GM13977 (cell line): ENCODE data around the gene SACM1L.
A peak's percentile ranks its signal among the peaks of the same experiment; 100 is the strongest.
"Not testable (repeated sequence)": the region's sequence is repeated elsewhere in the genome, so short reads cannot be mapped to it uniquely, and the experiment has no call there.

ENCODE experiments used
- DNase-seq: peaks from one replicate; pipeline ENCODE4 v3.0.0; 2012; ENCODE audit warnings: low spot score
- in situ Hi-C: fragments of 300-500 bp; cut with MboI; formaldehyde crosslinking; loops from one replicate; pipeline ENCODE4 v1.12.0; 2022; ENCODE audit warnings: low sequenced_read_pairs, low pct_unique_long_range_greater_than_20kb, mixed read lengths, inconsistent platforms; ENCODE audit not compliant: unreplicated experiment
- TF ChIP-seq, protein P1 (sequence below): IDR thresholded peaks from 2 replicates; pipeline ENCODE4 v1.5.1; 2012; ENCODE audit warnings: mild to moderate bottlenecking, control low read depth; ENCODE audit not compliant: insufficient read depth; ENCODE audit errors: extremely low read depth, missing control alignments

Gene SACM1L

DNA sequence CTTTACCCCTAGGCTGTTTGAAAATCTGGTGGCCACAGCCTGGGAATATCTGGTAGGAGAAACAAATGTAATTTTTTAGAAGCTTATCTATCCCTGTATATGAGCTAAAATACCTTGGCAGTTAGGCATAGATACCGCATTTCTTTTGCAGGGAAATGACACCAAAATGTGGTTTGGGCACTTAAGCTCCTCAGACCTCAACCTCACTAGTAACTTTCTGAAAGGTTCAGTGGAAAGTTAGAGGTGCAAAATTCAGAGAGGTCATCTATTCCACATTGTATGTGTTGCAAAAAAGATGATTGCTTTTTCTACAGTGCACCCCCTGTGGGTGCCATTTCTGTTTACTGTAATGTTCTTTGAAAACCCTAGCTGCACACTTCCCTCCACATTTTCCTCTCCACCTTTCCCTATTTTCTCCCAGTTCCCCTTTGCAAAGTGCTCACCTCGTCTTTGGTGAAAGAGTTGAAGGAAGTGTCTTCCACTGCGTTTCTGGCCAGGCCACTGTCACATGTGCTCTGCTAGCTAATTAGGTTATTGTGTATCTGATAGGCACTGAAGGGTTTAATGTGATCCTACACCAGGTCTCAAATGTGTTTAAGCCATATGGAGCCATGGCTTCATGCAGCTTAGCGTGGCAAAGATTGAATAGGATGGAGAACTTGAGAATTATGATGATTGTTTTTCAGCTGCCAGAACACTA lies 1.3 kb downstream of the SACM1L start:
- DNase-seq: no peak
- TF ChIP-seq, protein P1, sequence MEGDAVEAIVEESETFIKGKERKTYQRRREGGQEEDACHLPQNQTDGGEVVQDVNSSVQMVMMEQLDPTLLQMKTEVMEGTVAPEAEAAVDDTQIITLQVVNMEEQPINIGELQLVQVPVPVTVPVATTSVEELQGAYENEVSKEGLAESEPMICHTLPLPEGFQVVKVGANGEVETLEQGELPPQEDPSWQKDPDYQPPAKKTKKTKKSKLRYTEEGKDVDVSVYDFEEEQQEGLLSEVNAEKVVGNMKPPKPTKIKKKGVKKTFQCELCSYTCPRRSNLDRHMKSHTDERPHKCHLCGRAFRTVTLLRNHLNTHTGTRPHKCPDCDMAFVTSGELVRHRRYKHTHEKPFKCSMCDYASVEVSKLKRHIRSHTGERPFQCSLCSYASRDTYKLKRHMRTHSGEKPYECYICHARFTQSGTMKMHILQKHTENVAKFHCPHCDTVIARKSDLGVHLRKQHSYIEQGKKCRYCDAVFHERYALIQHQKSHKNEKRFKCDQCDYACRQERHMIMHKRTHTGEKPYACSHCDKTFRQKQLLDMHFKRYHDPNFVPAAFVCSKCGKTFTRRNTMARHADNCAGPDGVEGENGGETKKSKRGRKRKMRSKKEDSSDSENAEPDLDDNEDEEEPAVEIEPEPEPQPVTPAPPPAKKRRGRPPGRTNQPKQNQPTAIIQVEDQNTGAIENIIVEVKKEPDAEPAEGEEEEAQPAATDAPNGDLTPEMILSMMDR: no peak
- in situ Hi-C loops: no loop called here

DNA sequence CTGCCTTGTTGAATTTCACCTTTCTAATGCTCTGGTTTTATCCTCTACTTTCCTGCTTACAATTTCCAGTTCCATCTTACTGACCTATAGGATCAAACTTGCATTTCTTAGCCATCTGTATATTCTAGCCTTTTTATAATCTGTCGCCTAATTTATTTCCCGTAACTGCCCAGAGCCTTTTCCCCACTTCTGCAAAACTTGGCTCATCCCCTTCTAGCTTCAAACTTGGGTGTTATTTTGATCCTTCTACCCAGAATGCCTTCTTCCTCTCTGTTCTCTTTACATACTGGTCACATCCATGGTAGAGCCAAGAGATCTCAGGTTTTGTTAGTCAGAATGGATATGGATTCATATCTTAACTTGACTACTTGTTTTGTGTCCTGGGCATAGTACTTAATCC lies 2.6 kb downstream of the SACM1L start:
- TF ChIP-seq, protein P1: no peak
- in situ Hi-C loops: no loop called here
- DNase-seq: no peak

GRCh38 chr3:45692866-45693265 lies 3.7 kb downstream of the SACM1L start:
- DNase-seq: no peak
- in situ Hi-C loops: no loop called here

DNA sequence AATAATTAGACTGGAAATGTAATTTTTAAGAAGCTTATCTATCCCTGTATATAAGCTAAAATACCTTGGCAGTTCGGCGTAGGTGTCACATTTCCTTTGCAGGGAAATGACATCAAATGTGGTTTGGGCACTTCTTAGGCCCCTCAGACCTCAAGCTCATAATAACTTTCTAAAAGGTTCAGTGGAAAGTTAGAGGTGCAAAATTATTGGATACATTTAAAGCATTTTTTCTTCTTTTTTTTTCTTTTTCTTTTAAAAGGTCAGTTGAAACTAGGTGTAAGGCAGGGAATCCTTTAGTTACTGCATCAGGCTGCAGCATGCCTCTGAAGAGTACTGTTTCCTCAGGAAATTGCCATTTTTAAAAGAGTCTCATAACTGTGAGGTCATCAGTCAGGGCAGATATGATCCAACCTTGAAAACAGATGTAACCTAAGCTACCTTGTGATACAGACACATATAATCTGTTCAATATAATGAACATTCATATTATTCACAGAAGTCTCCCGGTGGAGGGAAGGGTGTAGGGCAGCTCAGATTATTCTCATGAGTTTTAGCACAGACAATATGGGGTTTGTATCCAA lies 4.8 kb downstream of the SACM1L start:
- DNase-seq: peak; percentile 24
- TF ChIP-seq, protein P1: no peak
- in situ Hi-C loops: no loop called here

More at GRCh38 chr3:45692866-45693265, 3.7 kb downstream of the SACM1L start:
- TF ChIP-seq, protein P1: no peak

GRCh38 chr3:45695166-45695565 lies 6.0 kb downstream of the SACM1L start:
- in situ Hi-C loops, DNase-seq: not testable (repeated sequence)

DNA sequence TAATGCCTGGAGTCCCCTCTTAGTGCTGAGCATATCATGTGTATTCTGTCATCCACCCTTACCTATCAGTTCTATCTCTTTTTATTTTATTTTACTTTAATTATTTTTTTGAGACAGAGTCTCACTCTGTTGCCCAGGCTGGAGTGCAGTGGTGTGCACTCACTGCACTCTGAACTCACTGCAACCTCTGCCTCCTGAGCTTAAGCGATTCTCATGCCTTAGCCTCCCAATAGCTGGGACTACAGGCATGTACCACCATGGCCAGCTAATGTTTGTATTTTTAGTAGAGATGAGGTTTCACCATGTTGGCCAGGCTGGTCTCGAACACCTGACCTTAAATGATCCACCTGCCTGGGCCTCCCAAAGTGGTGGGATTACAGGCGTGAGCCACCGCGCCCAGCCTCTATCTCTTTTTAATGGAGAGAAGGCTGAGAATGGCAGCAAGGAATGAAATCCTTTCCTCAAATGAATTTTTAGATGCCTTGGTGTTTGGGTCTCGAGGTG lies 11.4 kb downstream of the SACM1L start:
- TF ChIP-seq, protein P1: no peak
- in situ Hi-C loops: no loop called here
- no peak for DNase-seq

DNA sequence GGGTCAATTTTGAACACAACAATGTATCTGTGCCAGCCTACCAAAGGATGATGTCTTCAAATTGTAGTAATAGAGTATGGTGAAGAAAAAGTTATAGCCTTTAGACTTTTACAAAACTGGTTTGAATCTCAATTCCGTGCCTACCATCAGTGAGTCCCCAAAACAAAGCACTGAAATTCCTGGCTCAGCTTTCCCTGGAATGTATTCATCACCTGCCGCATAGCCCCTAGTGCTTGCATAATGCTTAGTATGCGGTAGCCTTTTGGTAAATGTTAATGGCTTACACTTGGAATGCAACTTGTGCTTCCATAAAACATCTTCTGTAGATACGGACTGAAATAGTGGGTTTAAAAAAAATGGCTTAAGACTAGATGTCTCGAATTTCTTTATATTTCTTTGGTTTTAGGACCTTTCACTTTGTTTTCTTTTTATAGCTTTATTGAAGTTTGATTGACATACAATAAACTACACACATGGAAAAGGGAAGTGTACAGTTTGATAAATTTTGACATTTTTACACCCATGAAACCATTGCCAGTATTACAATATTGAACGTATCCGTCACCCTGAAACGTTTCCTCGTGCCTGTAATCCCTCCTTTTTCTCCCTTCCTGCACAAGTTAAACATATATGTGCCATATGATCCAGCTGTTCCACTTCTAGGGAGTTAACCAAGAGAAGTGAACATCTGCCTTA lies 12.1 kb downstream of the SACM1L start:
- DNase-seq: no peak
- in situ Hi-C loops: no loop called here
- TF ChIP-seq, protein P1: no peak
